Gastrocnemius medialis (tissue), 4 donors: ENCODE results near the gene ARFGEF3.
"Not testable (repeated sequence)": the region's sequence is repeated elsewhere in the genome, so short reads cannot be mapped to it uniquely, and the experiment has no call there.

Experiments
- POLR2A ChIP-seq, 2 donors: fragments of 450-650 bp; IDR thresholded peaks; one replicate each; pipeline ENCODE4 v1.6.1; 2017; ENCODE audit warnings: antibody characterized with exemption in 2 of 2, mild to moderate bottlenecking in 2 of 2, moderate library complexity in 2 of 2
- TF ChIP-seq, protein P1 (sequence below), 5 experiments: fragments of 450-650 bp in 3 of 5; fragments of 200-600 bp in 2 of 5; sonication (generic) in 2 of 5; IDR thresholded peaks in 4 of 5; conservative IDR thresholded peaks in 1 of 5; 1 replicate in 4 of 5; 2 replicates in 1 of 5; pipeline ENCODE4 v1.5.1; 2016 to 2019; ENCODE audit warnings: antibody characterized with exemption in 5 of 5, mild to moderate bottlenecking in 3 of 5, moderate library complexity in 3 of 5

GRCh38 chr6:138288428-138289085, 126.8 kb downstream of the ARFGEF3 start:
- TF ChIP-seq POLR2A (IDR thresholded peaks at IDR 0.05), result not testable (repeated sequence)
- TF ChIP-seq, protein P1, sequence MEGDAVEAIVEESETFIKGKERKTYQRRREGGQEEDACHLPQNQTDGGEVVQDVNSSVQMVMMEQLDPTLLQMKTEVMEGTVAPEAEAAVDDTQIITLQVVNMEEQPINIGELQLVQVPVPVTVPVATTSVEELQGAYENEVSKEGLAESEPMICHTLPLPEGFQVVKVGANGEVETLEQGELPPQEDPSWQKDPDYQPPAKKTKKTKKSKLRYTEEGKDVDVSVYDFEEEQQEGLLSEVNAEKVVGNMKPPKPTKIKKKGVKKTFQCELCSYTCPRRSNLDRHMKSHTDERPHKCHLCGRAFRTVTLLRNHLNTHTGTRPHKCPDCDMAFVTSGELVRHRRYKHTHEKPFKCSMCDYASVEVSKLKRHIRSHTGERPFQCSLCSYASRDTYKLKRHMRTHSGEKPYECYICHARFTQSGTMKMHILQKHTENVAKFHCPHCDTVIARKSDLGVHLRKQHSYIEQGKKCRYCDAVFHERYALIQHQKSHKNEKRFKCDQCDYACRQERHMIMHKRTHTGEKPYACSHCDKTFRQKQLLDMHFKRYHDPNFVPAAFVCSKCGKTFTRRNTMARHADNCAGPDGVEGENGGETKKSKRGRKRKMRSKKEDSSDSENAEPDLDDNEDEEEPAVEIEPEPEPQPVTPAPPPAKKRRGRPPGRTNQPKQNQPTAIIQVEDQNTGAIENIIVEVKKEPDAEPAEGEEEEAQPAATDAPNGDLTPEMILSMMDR (IDR thresholded peaks at IDR 0.05 in 4 of 5, conservative IDR thresholded peaks at IDR 0.05 in 1 of 5), result not testable (repeated sequence)
